Measurements from ENCODE around the gene EXOC3L1.

DNA sequence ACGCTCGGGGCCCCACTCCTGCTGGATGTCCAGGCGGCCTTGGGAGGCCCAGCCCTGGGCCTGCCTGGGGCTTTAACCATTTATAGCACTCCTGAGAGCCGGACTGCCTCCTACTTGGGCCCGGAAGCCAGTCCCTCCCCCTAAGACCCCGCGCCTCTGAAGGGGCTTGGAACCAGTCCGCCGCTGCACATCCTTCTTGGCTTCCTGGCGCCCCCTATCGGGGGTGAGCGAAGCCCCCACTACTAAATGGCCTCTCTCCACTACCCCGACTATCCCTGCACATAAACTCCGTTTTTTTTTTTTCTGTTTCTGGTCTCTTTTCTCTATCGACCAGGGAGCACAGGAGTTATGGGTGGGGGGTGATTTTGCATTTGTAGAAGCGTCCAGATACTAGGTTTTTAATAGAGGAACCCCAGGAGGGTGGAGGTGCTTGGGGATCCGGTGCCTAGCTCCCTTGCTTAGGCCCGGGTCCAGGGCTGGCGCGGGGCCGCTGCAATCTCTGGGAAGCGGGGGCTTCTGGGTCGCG, 20.2 kb downstream of the EXOC3L1 start:
- TF ChIP-seq, protein P1, sequence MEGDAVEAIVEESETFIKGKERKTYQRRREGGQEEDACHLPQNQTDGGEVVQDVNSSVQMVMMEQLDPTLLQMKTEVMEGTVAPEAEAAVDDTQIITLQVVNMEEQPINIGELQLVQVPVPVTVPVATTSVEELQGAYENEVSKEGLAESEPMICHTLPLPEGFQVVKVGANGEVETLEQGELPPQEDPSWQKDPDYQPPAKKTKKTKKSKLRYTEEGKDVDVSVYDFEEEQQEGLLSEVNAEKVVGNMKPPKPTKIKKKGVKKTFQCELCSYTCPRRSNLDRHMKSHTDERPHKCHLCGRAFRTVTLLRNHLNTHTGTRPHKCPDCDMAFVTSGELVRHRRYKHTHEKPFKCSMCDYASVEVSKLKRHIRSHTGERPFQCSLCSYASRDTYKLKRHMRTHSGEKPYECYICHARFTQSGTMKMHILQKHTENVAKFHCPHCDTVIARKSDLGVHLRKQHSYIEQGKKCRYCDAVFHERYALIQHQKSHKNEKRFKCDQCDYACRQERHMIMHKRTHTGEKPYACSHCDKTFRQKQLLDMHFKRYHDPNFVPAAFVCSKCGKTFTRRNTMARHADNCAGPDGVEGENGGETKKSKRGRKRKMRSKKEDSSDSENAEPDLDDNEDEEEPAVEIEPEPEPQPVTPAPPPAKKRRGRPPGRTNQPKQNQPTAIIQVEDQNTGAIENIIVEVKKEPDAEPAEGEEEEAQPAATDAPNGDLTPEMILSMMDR (conservative IDR thresholded peaks at IDR 0.05; ENCODE audit: low read depth, low read length), result peak; percentile 63
- no peak for TF ChIP-seq EZH2 (IDR thresholded peaks at IDR 0.05; ENCODE audit: low read length, unreplicated experiment)
